Measurements from ENCODE around the gene HTR6.

- no peak for TF ChIP-seq CTCF (IDR thresholded peaks at IDR 0.05; ENCODE audit: insufficient read depth, low read depth, low read length)
- no peak for TF ChIP-seq EZH2 (IDR thresholded peaks at IDR 0.05; ENCODE audit: insufficient read depth, low read length)
Observed at GRCh38 chr1:19723874-19724273, 59.2 kb downstream of the HTR6 start.

All from astrocyte (in vitro differentiated cells and primary cell).